ENCODE measurements around the gene FYB1. TPM values are rescaled to one million over a fixed set of nuclear protein-coding genes. Genes with fewer than 3 reads are reported as not detected.
"Not testable (repeated sequence)": the region's sequence is repeated elsewhere in the genome, so short reads cannot be mapped to it uniquely, and the experiment has no call there.

Gene FYB1
- total and polyA plus RNA-seq, 4 experiments from 2014 or later = 184 to 596 (median 493) TPM

- no peaks in the 10 kb centered on the region for H3K9me3 ChIP-seq (ENCODE audit: control insufficient read depth in 1 of 2, low read length in 2 of 2)
- H3K9me3 Mint-ChIP-seq = no peaks in the 10 kb centered on the region
- ChIA-PET POLR2A (ENCODE audit: partially characterized antibody) (interaction anchor here (1.2 to 43.1 kb wide), 7 partner anchors 13 to 88 kb away, joined by 5 to 1810 read pairs (median 275); partner anchors contain the start of gene FYB1), CTCF (ENCODE audit: partially characterized antibody) (interaction anchor here (0.7 to 19.4 kb wide), 8 partner anchors 10 to 96 kb away, joined by 3 to 313 read pairs (median 30); partner anchors contain the start of gene FYB1)
- peak overlapping the region; percentile 93 to 99 (median 95) for H3K27ac Mint-ChIP-seq
- peaks cover 69 to 96% (median 82%) of the 10 kb centered on the region in 4 donors for H3K4me1 Mint-ChIP-seq
- DNase-seq = peak in 3 of 5 donors; percentile 53 to 57 (median 53)
- H3K27me3 ChIP-seq (ENCODE audit: insufficient read depth, low read length) = no peaks in the 10 kb centered on the region
- H3K27ac ChIP-seq (ENCODE audit: low read depth, low read length) = peak overlapping the region; percentile 59
- H3K4me1 ChIP-seq (ENCODE audit: insufficient read depth, low read length) = peaks cover 98% of the 10 kb centered on the region
- peak overlapping the region in 1 of 2 donors; percentile 49 for H3K4me3 ChIP-seq (ENCODE audit: low read length in 2 of 2)
- intact Hi-C loops (cut with micrococcal nuclease) = no loop called here
- H3K36me3 ChIP-seq (ENCODE audit: insufficient read depth, low read length) = no peaks in the 10 kb centered on the region
- H3K36me3 Mint-ChIP-seq = peaks cover 21 to 40% of the 10 kb centered on the region in 2 donors
- H3K4me3 Mint-ChIP-seq = peak overlapping the region; percentile 77 to 96 (median 90)
- H3K27me3 Mint-ChIP-seq = no peaks in the 10 kb centered on the region
These were observed 33.1 kb downstream of the FYB1 start for GRCh38 chr5:39186289-39186688.

- no peaks in the 10 kb centered on the region for H3K36me3 ChIP-seq (ENCODE audit: insufficient read depth, low read length)
- CTCF ChIA-PET (ENCODE audit: partially characterized antibody) = interaction anchor here (0.7 to 19.4 kb wide), 6 partner anchors 10 to 97 kb away, joined by 3 to 313 read pairs (median 64); partner anchors contain the start of gene FYB1
- peak overlapping the region; percentile 59 for H3K27ac ChIP-seq (ENCODE audit: low read depth, low read length)
- Mint-ChIP-seq H3K27ac (peak overlapping the region; percentile 93 to 99 (median 95)), H3K27me3 (no peaks in the 10 kb centered on the region), H3K4me1 (peaks cover 71 to 96% (median 82%) of the 10 kb centered on the region in 4 donors), H3K4me3 (peak overlapping the region; percentile 77 to 96 (median 90)), H3K36me3 (peaks cover 21 to 35% of the 10 kb centered on the region in 2 donors), H3K9me3 (no peaks in the 10 kb centered on the region)
- no peaks in the 10 kb centered on the region for H3K9me3 ChIP-seq (ENCODE audit: control insufficient read depth in 1 of 2, low read length in 2 of 2)
- no peak for DNase-seq
- POLR2A ChIA-PET (ENCODE audit: partially characterized antibody) = interaction anchor here (2.1 to 43.1 kb wide), 6 partner anchors 13 to 89 kb away, joined by 7 to 1810 read pairs (median 374); partner anchors contain the start of gene FYB1
- intact Hi-C loops (cut with micrococcal nuclease) = no loop called here
- H3K4me1 ChIP-seq (ENCODE audit: insufficient read depth, low read length) = peaks cover 98% of the 10 kb centered on the region
- H3K4me3 ChIP-seq (ENCODE audit: low read length in 2 of 2) = peak overlapping the region in 1 of 2 donors; percentile 49
- no peaks in the 10 kb centered on the region for H3K27me3 ChIP-seq (ENCODE audit: insufficient read depth, low read length)
These were observed 33.6 kb downstream of the FYB1 start for GRCh38 chr5:39185761-39186160.

GRCh38 chr5:39179561-39179960, 39.8 kb downstream of the FYB1 start:
- CTCF ChIA-PET (ENCODE audit: partially characterized antibody) = interaction anchor here (1.1 to 14.9 kb wide), 16 partner anchors 11 to 106 kb away, joined by 4 to 252 read pairs (median 5); partner anchors contain the start of gene FYB1
- not testable (repeated sequence) for H3K4me3 ChIP-seq (ENCODE audit: low read length in 2 of 2); H3K9me3 Mint-ChIP-seq; H3K27me3 ChIP-seq (ENCODE audit: insufficient read depth, low read length); H3K27me3 Mint-ChIP-seq; H3K9me3 ChIP-seq (ENCODE audit: control insufficient read depth in 1 of 2, low read length in 2 of 2); DNase-seq; H3K36me3 ChIP-seq (ENCODE audit: insufficient read depth, low read length)
- Mint-ChIP-seq H3K36me3 (peaks cover 31 to 43% of the 10 kb centered on the region in 2 donors), H3K4me1 (peaks cover 79 to 94% (median 86%) of the 10 kb centered on the region in 4 donors), H3K4me3 (peak overlapping the region; percentile 66 to 83 (median 77)), H3K27ac (peak overlapping the region; percentile 91 to 97 (median 92))
- peak overlapping the region; percentile 56 for H3K27ac ChIP-seq (ENCODE audit: low read depth, low read length)
- peaks cover 100% of the 10 kb centered on the region for H3K4me1 ChIP-seq (ENCODE audit: insufficient read depth, low read length)
- POLR2A ChIA-PET (ENCODE audit: partially characterized antibody) = interaction anchor here (0.7 to 43.1 kb wide), 11 partner anchors 7 to 103 kb away, joined by 3 to 1810 read pairs (median 15); no protein-coding TSS in a partner anchor
- intact Hi-C loops (cut with micrococcal nuclease) = loop anchor here (1.0 kb wide), 1 partner anchor 18 kb away; no protein-coding TSS in a partner anchor

- intact Hi-C loops (cut with micrococcal nuclease) = loop anchor here (1.0 kb wide), 1 partner anchor 18 kb away; no protein-coding TSS in a partner anchor
- Histone ChIP-seq H3K27me3 (ENCODE audit: insufficient read depth, low read length) (no peaks in the 10 kb centered on the region), H3K9me3 (ENCODE audit: control insufficient read depth in 1 of 2, low read length in 2 of 2) (no peaks in the 10 kb centered on the region), H3K36me3 (ENCODE audit: insufficient read depth, low read length) (no peaks in the 10 kb centered on the region), H3K4me1 (ENCODE audit: insufficient read depth, low read length) (peaks cover 100% of the 10 kb centered on the region), H3K27ac (ENCODE audit: low read depth, low read length) (peak overlapping the region; percentile 56), H3K4me3 (ENCODE audit: low read length in 2 of 2) (peak overlapping the region in 1 of 2 donors; percentile 25)
- ChIA-PET POLR2A (ENCODE audit: partially characterized antibody) (interaction anchor here (1.1 to 43.1 kb wide), 10 partner anchors 6 to 96 kb away, joined by 3 to 1810 read pairs (median 16); no protein-coding TSS in a partner anchor), CTCF (ENCODE audit: partially characterized antibody) (interaction anchor here (0.9 to 14.9 kb wide), 17 partner anchors 9 to 107 kb away, joined by 4 to 252 read pairs (median 5); partner anchors contain the start of gene FYB1)
- H3K27me3 Mint-ChIP-seq = no peaks in the 10 kb centered on the region
- H3K4me3 Mint-ChIP-seq = peak overlapping the region; percentile 66 to 83 (median 77)
- peak overlapping the region; percentile 91 to 97 (median 92) for H3K27ac Mint-ChIP-seq
- DNase-seq = peak; percentile 68 to 77 (median 70)
- peaks cover 84 to 98% (median 91%) of the 10 kb centered on the region in 4 donors for H3K4me1 Mint-ChIP-seq
- H3K36me3 Mint-ChIP-seq = peaks cover 36 to 45% of the 10 kb centered on the region in 2 donors
- H3K9me3 Mint-ChIP-seq = no peaks in the 10 kb centered on the region
These were observed 40.5 kb downstream of the FYB1 start for GRCh38 chr5:39178861-39179260.

- Histone ChIP-seq H3K27ac (ENCODE audit: low read depth, low read length) (peak overlapping the region; percentile 56), H3K27me3 (ENCODE audit: insufficient read depth, low read length) (no peaks in the 10 kb centered on the region), H3K4me3 (ENCODE audit: low read length in 2 of 2) (peak overlapping the region in 1 of 2 donors; percentile 25), H3K36me3 (ENCODE audit: insufficient read depth, low read length) (no peaks in the 10 kb centered on the region), H3K9me3 (ENCODE audit: control insufficient read depth in 1 of 2, low read length in 2 of 2) (no peaks in the 10 kb centered on the region), H3K4me1 (ENCODE audit: insufficient read depth, low read length) (peaks cover 100% of the 10 kb centered on the region)
- Mint-ChIP-seq H3K9me3 (no peaks in the 10 kb centered on the region), H3K27ac (peak overlapping the region; percentile 91 to 97 (median 92)), H3K4me1 (peaks cover 85 to 98% (median 92%) of the 10 kb centered on the region in 4 donors), H3K36me3 (peaks cover 38 to 46% of the 10 kb centered on the region in 2 donors), H3K4me3 (peak overlapping the region; percentile 66 to 83 (median 77)), H3K27me3 (no peaks in the 10 kb centered on the region)
- ChIA-PET POLR2A (ENCODE audit: partially characterized antibody) (interaction anchor here (0.9 to 43.1 kb wide), 14 partner anchors 5 to 105 kb away, joined by 3 to 1810 read pairs (median 13); no protein-coding TSS in a partner anchor), CTCF (ENCODE audit: partially characterized antibody) (interaction anchor here (0.9 to 14.9 kb wide), 16 partner anchors 9 to 108 kb away, joined by 4 to 252 read pairs (median 6); partner anchors contain the start of gene FYB1)
- DNase-seq = no peak
- intact Hi-C loops (cut with micrococcal nuclease) = no loop called here
These were observed 41.2 kb downstream of the FYB1 start for GRCh38 chr5:39178171-39178570.

GRCh38 chr5:39177631-39177964, 41.8 kb downstream of the FYB1 start:
- Mint-ChIP-seq H3K27me3 (no peaks in the 10 kb centered on the region), H3K4me1 (peaks cover 87 to 98% (median 93%) of the 10 kb centered on the region in 4 donors), H3K4me3 (peak overlapping the region; percentile 66 to 81 (median 75)), H3K27ac (peak overlapping the region; percentile 91 to 97 (median 92)), H3K9me3 (no peaks in the 10 kb centered on the region), H3K36me3 (peaks cover 44 to 50% of the 10 kb centered on the region in 2 donors)
- no peaks in the 10 kb centered on the region for H3K27me3 ChIP-seq (ENCODE audit: insufficient read depth, low read length)
- H3K4me1 ChIP-seq (ENCODE audit: insufficient read depth, low read length) = peaks cover 100% of the 10 kb centered on the region
- intact Hi-C loops (cut with micrococcal nuclease) = loop anchor here (1.0 kb wide), 6 partner anchors 10 to 106 kb away; no protein-coding TSS in a partner anchor
- peak; percentile 67 to 78 (median 71) for DNase-seq
- peak overlapping the region; percentile 56 for H3K27ac ChIP-seq (ENCODE audit: low read depth, low read length)
- H3K9me3 ChIP-seq (ENCODE audit: control insufficient read depth in 1 of 2, low read length in 2 of 2) = no peaks in the 10 kb centered on the region
- peak overlapping the region; percentile 18 to 25 for H3K4me3 ChIP-seq (ENCODE audit: low read length in 2 of 2)
- ChIA-PET CTCF (ENCODE audit: partially characterized antibody) (interaction anchor here (1.0 to 14.9 kb wide), 12 partner anchors 13 to 106 kb away, joined by 4 to 252 read pairs (median 5); partner anchors contain the start of gene FYB1), POLR2A (ENCODE audit: partially characterized antibody) (interaction anchor here (0.9 to 43.1 kb wide), 10 partner anchors 5 to 106 kb away, joined by 4 to 1810 read pairs (median 28); no protein-coding TSS in a partner anchor)
- no peaks in the 10 kb centered on the region for H3K36me3 ChIP-seq (ENCODE audit: insufficient read depth, low read length)
